Stomach smooth muscle (tissue), 2 donors: ENCODE measurements around the gene EEIG1.

Experiments
- H3K27ac ChIP-seq: one replicate; pipeline ENCODE4 v1.7.0; 2013; ENCODE audit warnings: mild to moderate bottlenecking, low read length, inconsistent platforms
- H3K27me3 ChIP-seq, 2 donors: one replicate each; pipeline ENCODE4 v1.7.0; 2013; ENCODE audit warnings: low read length in 2 of 2; ENCODE audit not compliant: insufficient read depth in 2 of 2, control insufficient read depth in 1 of 2
- H3K36me3 ChIP-seq, 2 donors: one replicate each; pipeline ENCODE4 v1.7.0; 2013; ENCODE audit warnings: low read length in 2 of 2; ENCODE audit not compliant: control insufficient read depth in 2 of 2, insufficient read depth in 2 of 2
- H3K4me1 ChIP-seq: one replicate; pipeline ENCODE4 v1.7.0; 2013; ENCODE audit warnings: low read length; ENCODE audit not compliant: control insufficient read depth, insufficient read depth
- H3K4me3 ChIP-seq, 2 donors: one replicate each; pipeline ENCODE4 v1.7.0; 2013; ENCODE audit warnings: low read length in 2 of 2
- H3K9ac ChIP-seq, 2 donors: one replicate each; pipeline ENCODE4 v1.7.0; 2013; ENCODE audit warnings: low read length in 2 of 2, mild to moderate bottlenecking in 1 of 2
- H3K9me3 ChIP-seq, 2 donors: one replicate each; pipeline ENCODE4 v1.7.0; 2013; ENCODE audit warnings: low read length in 2 of 2; ENCODE audit not compliant: control insufficient read depth in 2 of 2
- donor health status: healthy.
- donor health status: Pancreatic carcinoma.

Gene EEIG1

GRCh38 chr9:127945942-127946341, 34.8 kb downstream of the EEIG1 start:
- H3K27me3 ChIP-seq: no peaks in the 10 kb centered on the region
- H3K36me3 ChIP-seq: peaks cover 11 to 22% of the 10 kb centered on the region in 2 donors
- no peaks in the 10 kb centered on the region for H3K9me3 ChIP-seq
- H3K4me3 ChIP-seq: no peak overlapping the region
- peaks cover 27% of the 10 kb centered on the region for H3K4me1 ChIP-seq
- H3K27ac ChIP-seq: no peak overlapping the region
- no peak overlapping the region for H3K9ac ChIP-seq

DNA sequence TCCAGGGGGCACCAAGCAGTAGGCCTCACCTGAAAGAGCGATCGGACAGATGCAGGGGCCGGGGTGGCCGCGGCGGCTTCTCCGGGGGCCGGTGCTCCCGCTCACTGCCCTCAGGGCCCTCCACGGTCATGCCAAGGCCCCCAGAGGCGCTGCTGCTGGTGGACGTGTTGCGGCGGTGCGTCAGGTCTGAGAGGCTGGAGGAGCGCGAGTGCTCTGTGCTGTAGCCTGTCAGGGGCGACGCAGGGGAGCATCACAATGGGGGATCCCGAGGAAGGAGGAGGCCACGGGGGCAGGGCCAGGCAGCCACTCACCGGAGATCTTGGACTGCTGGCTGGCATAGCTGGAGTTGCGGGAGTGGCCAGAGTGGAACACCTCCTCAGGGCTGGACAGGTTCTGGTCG, 35.5 kb downstream of the EEIG1 start:
- H3K4me1 ChIP-seq: peaks cover 24% of the 10 kb centered on the region
- H3K27ac ChIP-seq: no peak overlapping the region
- no peaks in the 10 kb centered on the region for H3K27me3 ChIP-seq
- H3K36me3 ChIP-seq: peaks cover 11 to 21% of the 10 kb centered on the region in 2 donors
- H3K9ac ChIP-seq: no peak overlapping the region
- H3K4me3 ChIP-seq: no peak overlapping the region
- no peaks in the 10 kb centered on the region for H3K9me3 ChIP-seq

- H3K4me1 ChIP-seq: peaks cover 23% of the 10 kb centered on the region
- H3K27me3 ChIP-seq: no peaks in the 10 kb centered on the region
- no peak overlapping the region for H3K27ac ChIP-seq
- no peak overlapping the region for H3K9ac ChIP-seq
- H3K36me3 ChIP-seq: peaks cover 11 to 20% of the 10 kb centered on the region in 2 donors
- H3K9me3 ChIP-seq: no peaks in the 10 kb centered on the region
- no peak overlapping the region for H3K4me3 ChIP-seq
Measured at GRCh38 chr9:127944586-127945218, 36.1 kb downstream of the EEIG1 start.

DNA sequence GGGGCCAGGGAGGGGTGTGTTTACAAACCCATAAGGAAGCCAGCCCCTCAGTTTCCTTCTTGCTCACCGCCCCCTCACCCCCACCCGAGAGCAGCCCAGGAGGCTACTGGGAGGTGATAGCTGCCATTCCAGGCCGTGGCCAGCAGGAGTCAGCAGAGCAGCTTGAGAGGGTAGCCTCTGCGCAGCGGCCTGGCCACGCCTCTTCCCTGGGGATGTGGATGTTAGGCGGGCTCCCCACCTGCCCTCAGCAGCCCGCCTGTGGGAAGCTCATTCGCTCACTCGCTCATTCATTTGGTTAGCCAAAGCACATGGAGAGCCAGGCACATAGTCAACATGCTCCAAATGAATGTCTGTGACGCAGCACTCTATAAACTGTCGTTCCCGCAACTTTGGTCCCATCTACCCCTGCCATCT, 37.1 kb downstream of the EEIG1 start:
- Histone ChIP-seq H3K36me3 (peaks cover 11 to 20% of the 10 kb centered on the region in 2 donors), H3K27ac (peak overlapping the region; percentile 24), H3K4me3 (no peak overlapping the region), H3K27me3 (no peaks in the 10 kb centered on the region), H3K9me3 (no peaks in the 10 kb centered on the region), H3K9ac (no peak overlapping the region), H3K4me1 (peaks cover 20% of the 10 kb centered on the region)

GRCh38 chr9:127943011-127943662, 37.7 kb downstream of the EEIG1 start:
- Histone ChIP-seq H3K9me3 (no peaks in the 10 kb centered on the region), H3K4me1 (peaks cover 25% of the 10 kb centered on the region), H3K9ac (no peak overlapping the region), H3K27ac (no peak overlapping the region), H3K4me3 (no peak overlapping the region), H3K27me3 (no peaks in the 10 kb centered on the region), H3K36me3 (peaks cover 11 to 19% of the 10 kb centered on the region in 2 donors)

GRCh38 chr9:127942216-127943010, 38.4 kb downstream of the EEIG1 start:
- Histone ChIP-seq H3K27me3 (no peaks in the 10 kb centered on the region), H3K27ac (no peak overlapping the region), H3K9me3 (no peaks in the 10 kb centered on the region), H3K36me3 (peaks cover 11 to 12% of the 10 kb centered on the region in 2 donors), H3K4me1 (peaks cover 28% of the 10 kb centered on the region), H3K9ac (no peak overlapping the region), H3K4me3 (no peak overlapping the region)

GRCh38 chr9:127941961-127942215, 38.9 kb downstream of the EEIG1 start:
- peaks cover 11% of the 10 kb centered on the region in 2 donors for H3K36me3 ChIP-seq
- H3K4me3 ChIP-seq: no peak overlapping the region
- no peaks in the 10 kb centered on the region for H3K9me3 ChIP-seq
- no peak overlapping the region for H3K9ac ChIP-seq
- no peaks in the 10 kb centered on the region for H3K27me3 ChIP-seq
- H3K4me1 ChIP-seq: peaks cover 33% of the 10 kb centered on the region
- H3K27ac ChIP-seq: no peak overlapping the region

GRCh38 chr9:127941062-127941960, 39.5 kb downstream of the EEIG1 start:
- peaks cover 11% of the 10 kb centered on the region in 2 donors for H3K36me3 ChIP-seq
- no peak overlapping the region for H3K4me3 ChIP-seq
- H3K9me3 ChIP-seq: no peaks in the 10 kb centered on the region
- H3K4me1 ChIP-seq: peaks cover 37% of the 10 kb centered on the region
- no peak overlapping the region for H3K27ac ChIP-seq
- no peak overlapping the region for H3K9ac ChIP-seq
- H3K27me3 ChIP-seq: no peaks in the 10 kb centered on the region

DNA sequence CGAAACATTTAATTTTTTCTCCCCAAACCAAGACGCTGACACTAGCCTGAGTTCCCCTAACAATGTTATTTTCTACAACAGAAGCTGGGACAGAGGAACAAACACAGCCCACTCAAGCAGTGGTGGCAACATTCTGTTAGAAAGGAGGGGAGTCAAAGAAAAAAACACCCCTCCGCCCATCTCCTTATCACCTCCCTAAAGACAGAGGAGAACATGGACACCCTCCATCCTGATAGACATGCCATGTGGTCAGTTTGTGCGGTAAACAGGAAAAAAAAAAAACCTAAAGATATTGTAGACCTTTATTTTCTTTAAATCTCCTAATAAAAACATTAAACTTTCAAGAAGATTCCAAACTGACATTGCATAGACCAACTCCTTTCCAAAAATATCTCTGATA, 40.2 kb downstream of the EEIG1 start:
- Histone ChIP-seq H3K9ac (no peak overlapping the region), H3K4me1 (peaks cover 44% of the 10 kb centered on the region), H3K27ac (no peak overlapping the region), H3K36me3 (peaks cover 11 to 15% of the 10 kb centered on the region in 2 donors), H3K27me3 (no peaks in the 10 kb centered on the region), H3K4me3 (no peak overlapping the region), H3K9me3 (no peaks in the 10 kb centered on the region)

- H3K36me3 ChIP-seq: peaks cover 4 to 8% of the 10 kb centered on the region in 2 donors
- peak overlapping the region; percentile 96 to 100 for H3K4me3 ChIP-seq
- H3K27ac ChIP-seq: no peak overlapping the region
- H3K27me3 ChIP-seq: no peaks in the 10 kb centered on the region
- no peaks in the 10 kb centered on the region for H3K9me3 ChIP-seq
- H3K9ac ChIP-seq: peak overlapping the region; percentile 86 to 87
- H3K4me1 ChIP-seq: peaks cover 41% of the 10 kb centered on the region
Measured at GRCh38 chr9:127938298-127938690, 42.5 kb downstream of the EEIG1 start.
